Suprapubic skin (tissue), 4 donors: Measurements from ENCODE around the gene TMEM125. TPM values are rescaled to one million over a fixed set of nuclear protein-coding genes. Genes with fewer than 3 reads are reported as not detected.

Source experiments
- DNase-seq, 2 donors: peaks; one replicate each; pipeline ENCODE4 v3.0.0-alpha.2; 2019; ENCODE audit warnings: low spot score in 2 of 2
- H3K27ac ChIP-seq: fragments of 200-600 bp; sonication (generic); one replicate; pipeline ENCODE4 v1.5.1; 2019
- H3K27me3 ChIP-seq: fragments of 200-600 bp; sonication (generic); one replicate; pipeline ENCODE4 v1.5.1; 2019
- H3K36me3 ChIP-seq: fragments of 200-600 bp; sonication (generic); one replicate; pipeline ENCODE4 v1.5.1; 2019
- H3K4me1 ChIP-seq: fragments of 200-600 bp; sonication (generic); one replicate; pipeline ENCODE4 v1.5.1; 2019
- H3K4me3 ChIP-seq: fragments of 200-600 bp; sonication (generic); one replicate; pipeline ENCODE4 v1.5.1; 2019; ENCODE audit warnings: mild to moderate bottlenecking
- H3K9me3 ChIP-seq: fragments of 200-600 bp; sonication (generic); one replicate; pipeline ENCODE4 v1.5.1; 2019
- EP300 ChIP-seq: sonication (generic); formaldehyde crosslinking; IDR thresholded peaks from one replicate; pipeline ENCODE4 v1.6.1; 2017; ENCODE audit warnings: antibody characterized with exemption
- POLR2A ChIP-seq, 2 donors: fragments of 450-650 bp; IDR thresholded peaks; one replicate each; pipeline ENCODE4 v1.6.1; 2017; ENCODE audit warnings: antibody characterized with exemption in 2 of 2, mild to moderate bottlenecking in 2 of 2, moderate library complexity in 2 of 2
- POLR2AphosphoS5 ChIP-seq, 3 donors: sonication (generic); formaldehyde crosslinking; IDR thresholded peaks; one replicate each; pipeline ENCODE4 v1.6.1; 2017; ENCODE audit warnings: antibody characterized with exemption in 3 of 3
- WGBS: methylation state at CpG from one replicate; pipeline ENCODE4 v1.1.5; 2018; 5-methylcytosine and 5-hydroxymethylcytosine counted together
- total RNA-seq, 4 donors: library from RNA; depleted of rRNA; stranded (reverse); fragments of >200 nt; gene quantifications; one replicate each; pipeline ENCODE4 v1.1.0, GENCODE V29; 2016
- TF ChIP-seq, protein P1 (sequence below), 2 donors: fragments of 200-600 bp in 1 of 2; fragments of 450-650 bp in 1 of 2; sonication (generic) in 1 of 2; IDR thresholded peaks; one replicate each; pipeline ENCODE4 v1.5.1; 2016 to 2019; ENCODE audit warnings: antibody characterized with exemption in 2 of 2, mild to moderate bottlenecking in 1 of 2, moderate library complexity in 1 of 2

Gene TMEM125
- total RNA-seq, 4 donors from 2014 or later, result 5.7 to 27.1 (median 14.8) TPM

- Histone ChIP-seq H3K4me1 (no peaks in the 10 kb centered on the region), H3K36me3 (no peaks in the 10 kb centered on the region), H3K9me3 (no peaks in the 10 kb centered on the region), H3K4me3 (no peak overlapping the region), H3K27me3 (no peaks in the 10 kb centered on the region), H3K27ac (no peak overlapping the region)
- TF ChIP-seq POLR2A (IDR thresholded peaks at IDR 0.05) (no peak), EP300 (no peak), POLR2AphosphoS5 (IDR thresholded peaks at IDR 0.05) (no peak)
- TF ChIP-seq, protein P1, sequence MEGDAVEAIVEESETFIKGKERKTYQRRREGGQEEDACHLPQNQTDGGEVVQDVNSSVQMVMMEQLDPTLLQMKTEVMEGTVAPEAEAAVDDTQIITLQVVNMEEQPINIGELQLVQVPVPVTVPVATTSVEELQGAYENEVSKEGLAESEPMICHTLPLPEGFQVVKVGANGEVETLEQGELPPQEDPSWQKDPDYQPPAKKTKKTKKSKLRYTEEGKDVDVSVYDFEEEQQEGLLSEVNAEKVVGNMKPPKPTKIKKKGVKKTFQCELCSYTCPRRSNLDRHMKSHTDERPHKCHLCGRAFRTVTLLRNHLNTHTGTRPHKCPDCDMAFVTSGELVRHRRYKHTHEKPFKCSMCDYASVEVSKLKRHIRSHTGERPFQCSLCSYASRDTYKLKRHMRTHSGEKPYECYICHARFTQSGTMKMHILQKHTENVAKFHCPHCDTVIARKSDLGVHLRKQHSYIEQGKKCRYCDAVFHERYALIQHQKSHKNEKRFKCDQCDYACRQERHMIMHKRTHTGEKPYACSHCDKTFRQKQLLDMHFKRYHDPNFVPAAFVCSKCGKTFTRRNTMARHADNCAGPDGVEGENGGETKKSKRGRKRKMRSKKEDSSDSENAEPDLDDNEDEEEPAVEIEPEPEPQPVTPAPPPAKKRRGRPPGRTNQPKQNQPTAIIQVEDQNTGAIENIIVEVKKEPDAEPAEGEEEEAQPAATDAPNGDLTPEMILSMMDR (IDR thresholded peaks at IDR 0.05), result no peak
- peak in 1 of 2 donors; percentile 54 for DNase-seq
- WGBS, result 91% methylated on average over 15 of the region's 16 CpGs
Measured at GRCh38 chr1:43316738-43317520, 47.1 kb downstream of the TMEM125 start.

DNA sequence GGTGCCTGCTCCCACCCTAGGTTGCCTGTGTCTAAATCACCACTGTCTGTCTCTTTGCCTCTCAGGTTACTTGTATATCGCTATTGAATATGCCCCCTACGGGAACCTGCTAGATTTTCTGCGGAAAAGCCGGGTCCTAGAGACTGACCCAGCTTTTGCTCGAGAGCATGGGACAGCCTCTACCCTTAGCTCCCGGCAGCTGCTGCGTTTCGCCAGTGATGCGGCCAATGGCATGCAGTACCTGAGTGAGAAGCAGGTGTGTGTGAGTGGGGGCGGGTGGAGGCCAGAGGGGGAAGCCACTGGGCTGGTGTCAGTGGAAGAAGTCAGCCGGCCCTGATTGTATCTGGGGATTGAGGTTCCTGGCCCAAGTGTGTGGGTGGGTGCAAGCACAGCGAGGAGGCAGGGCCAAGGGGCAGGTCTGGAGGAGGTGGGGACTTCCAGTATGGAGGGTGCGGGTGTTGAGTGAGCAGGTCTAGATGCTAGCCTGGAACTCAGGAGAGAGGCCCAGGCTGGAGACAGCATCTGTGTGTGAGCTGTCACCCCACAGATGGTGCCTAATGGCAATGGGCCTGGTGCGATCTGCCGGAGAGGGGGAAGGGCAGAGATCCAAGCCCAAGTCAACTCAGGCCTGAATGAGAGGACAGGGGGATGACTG, 48.2 kb downstream of the TMEM125 start:
- Histone ChIP-seq H3K27me3 (no peaks in the 10 kb centered on the region), H3K4me3 (no peak overlapping the region), H3K4me1 (no peaks in the 10 kb centered on the region), H3K36me3 (no peaks in the 10 kb centered on the region), H3K27ac (no peak overlapping the region), H3K9me3 (no peaks in the 10 kb centered on the region)
- no peak for TF ChIP-seq EP300
- TF ChIP-seq, protein P1 (IDR thresholded peaks at IDR 0.05), result no peak
- no peak for TF ChIP-seq POLR2AphosphoS5 (IDR thresholded peaks at IDR 0.05)
- peak in 1 of 2 donors; percentile 56 for DNase-seq
- WGBS, result 80% methylated on average over 15 of the region's 15 CpGs

DNA sequence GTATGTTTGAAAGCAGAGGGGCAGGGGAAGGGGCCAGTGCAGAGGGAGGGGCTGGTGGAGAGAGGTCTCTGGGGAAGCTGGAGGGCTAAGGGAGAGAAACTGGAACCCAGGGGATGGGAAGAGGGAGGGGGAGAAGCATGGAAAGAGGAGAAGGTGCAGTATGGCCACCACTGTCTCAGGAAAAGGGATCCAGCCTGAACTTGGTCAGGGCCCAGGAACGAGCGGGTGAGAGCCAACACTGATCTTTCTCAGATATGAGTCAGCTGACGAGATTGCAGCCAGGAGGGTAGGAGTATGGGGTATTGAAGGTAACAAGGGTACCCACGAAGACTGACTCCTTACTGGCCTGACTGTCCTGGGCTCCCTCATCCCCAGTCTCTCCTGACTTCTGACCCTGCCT, 49.0 kb downstream of the TMEM125 start:
- no peaks in the 10 kb centered on the region for H3K36me3 ChIP-seq
- no peaks in the 10 kb centered on the region for H3K27me3 ChIP-seq
- DNase-seq, result peak in 1 of 2 donors; percentile 46
- no peak overlapping the region for H3K4me3 ChIP-seq
- no peak overlapping the region for H3K27ac ChIP-seq
- no peaks in the 10 kb centered on the region for H3K4me1 ChIP-seq
- H3K9me3 ChIP-seq, result no peaks in the 10 kb centered on the region
- TF ChIP-seq POLR2A (IDR thresholded peaks at IDR 0.05), result no peak
- TF ChIP-seq, protein P1 (IDR thresholded peaks at IDR 0.05), result no peak
- no peak for TF ChIP-seq EP300
- no peak for TF ChIP-seq POLR2AphosphoS5 (IDR thresholded peaks at IDR 0.05)
- 47% methylated on average over 4 of the region's 4 CpGs for WGBS

DNA sequence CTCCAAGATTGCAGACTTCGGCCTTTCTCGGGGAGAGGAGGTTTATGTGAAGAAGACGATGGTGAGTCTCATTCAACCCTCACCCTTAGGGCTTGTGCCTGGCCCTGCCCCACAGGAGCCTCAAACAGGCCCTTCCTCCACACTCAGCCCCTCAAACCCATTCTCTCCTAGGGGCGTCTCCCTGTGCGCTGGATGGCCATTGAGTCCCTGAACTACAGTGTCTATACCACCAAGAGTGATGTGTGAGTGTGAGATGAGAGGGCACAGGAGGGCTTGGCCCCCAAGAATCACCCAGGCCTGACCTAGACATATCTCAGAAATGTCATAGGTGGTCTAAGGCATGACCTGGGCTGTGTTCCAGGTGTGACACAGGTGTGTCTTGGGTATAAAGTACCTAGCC, 49.5 kb downstream of the TMEM125 start:
- H3K36me3 ChIP-seq, result no peaks in the 10 kb centered on the region
- DNase-seq, result peak in 1 of 2 donors; percentile 38
- WGBS, result 92% methylated on average over 5 of the region's 5 CpGs

DNA sequence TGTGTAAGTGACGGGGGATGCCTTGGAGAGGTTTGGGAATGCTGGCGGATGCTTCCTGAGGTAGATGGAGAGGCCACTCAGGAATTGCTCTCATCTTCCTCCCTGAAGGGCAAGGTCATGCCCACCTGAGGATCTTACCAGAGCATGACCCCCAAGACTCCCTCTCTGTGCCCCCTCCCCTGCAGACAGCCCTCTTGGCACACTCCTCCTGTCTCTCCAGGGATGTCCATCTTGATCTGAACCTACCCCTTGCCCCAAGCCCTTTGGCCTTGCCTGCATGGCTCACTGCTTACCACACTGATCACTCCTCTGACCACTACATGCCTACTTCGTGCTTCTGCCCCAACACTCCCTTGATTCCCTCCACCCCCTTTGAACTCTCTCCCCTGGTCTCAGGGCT, 50.0 kb downstream of the TMEM125 start:
- H3K4me3 ChIP-seq, result no peak overlapping the region
- 94% methylated on average over 2 of the region's 3 CpGs for WGBS
- no peak overlapping the region for H3K27ac ChIP-seq
- no peaks in the 10 kb centered on the region for H3K36me3 ChIP-seq
- TF ChIP-seq POLR2A (IDR thresholded peaks at IDR 0.05), result no peak
- no peak for TF ChIP-seq EP300
- TF ChIP-seq POLR2AphosphoS5 (IDR thresholded peaks at IDR 0.05), result no peak
- TF ChIP-seq, protein P1 (IDR thresholded peaks at IDR 0.05), result no peak
- H3K27me3 ChIP-seq, result no peaks in the 10 kb centered on the region
- H3K4me1 ChIP-seq, result no peaks in the 10 kb centered on the region
- DNase-seq, result peak in 1 of 2 donors; percentile 29
- H3K9me3 ChIP-seq, result no peaks in the 10 kb centered on the region

More for the DNA sequence above, 49.5 kb downstream of the TMEM125 start:
- H3K27ac ChIP-seq, result no peak overlapping the region
- no peaks in the 10 kb centered on the region for H3K9me3 ChIP-seq
- no peaks in the 10 kb centered on the region for H3K27me3 ChIP-seq
- H3K4me1 ChIP-seq, result no peaks in the 10 kb centered on the region
- no peak overlapping the region for H3K4me3 ChIP-seq
- no peak for TF ChIP-seq POLR2AphosphoS5 (IDR thresholded peaks at IDR 0.05)
- TF ChIP-seq, protein P1 (IDR thresholded peaks at IDR 0.05), result no peak
